C1 segment of cervical spinal cord (tissue), 14 donors: ENCODE data around the gene TMEM252.

ENCODE experiments used
- DNase-seq, 14 donors: peaks; one replicate each; lab custom pipeline; 2025; lab: John Stamatoyannopoulos, UW

TMEM252 gene, protein sequence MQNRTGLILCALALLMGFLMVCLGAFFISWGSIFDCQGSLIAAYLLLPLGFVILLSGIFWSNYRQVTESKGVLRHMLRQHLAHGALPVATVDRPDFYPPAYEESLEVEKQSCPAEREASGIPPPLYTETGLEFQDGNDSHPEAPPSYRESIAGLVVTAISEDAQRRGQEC

DNA sequence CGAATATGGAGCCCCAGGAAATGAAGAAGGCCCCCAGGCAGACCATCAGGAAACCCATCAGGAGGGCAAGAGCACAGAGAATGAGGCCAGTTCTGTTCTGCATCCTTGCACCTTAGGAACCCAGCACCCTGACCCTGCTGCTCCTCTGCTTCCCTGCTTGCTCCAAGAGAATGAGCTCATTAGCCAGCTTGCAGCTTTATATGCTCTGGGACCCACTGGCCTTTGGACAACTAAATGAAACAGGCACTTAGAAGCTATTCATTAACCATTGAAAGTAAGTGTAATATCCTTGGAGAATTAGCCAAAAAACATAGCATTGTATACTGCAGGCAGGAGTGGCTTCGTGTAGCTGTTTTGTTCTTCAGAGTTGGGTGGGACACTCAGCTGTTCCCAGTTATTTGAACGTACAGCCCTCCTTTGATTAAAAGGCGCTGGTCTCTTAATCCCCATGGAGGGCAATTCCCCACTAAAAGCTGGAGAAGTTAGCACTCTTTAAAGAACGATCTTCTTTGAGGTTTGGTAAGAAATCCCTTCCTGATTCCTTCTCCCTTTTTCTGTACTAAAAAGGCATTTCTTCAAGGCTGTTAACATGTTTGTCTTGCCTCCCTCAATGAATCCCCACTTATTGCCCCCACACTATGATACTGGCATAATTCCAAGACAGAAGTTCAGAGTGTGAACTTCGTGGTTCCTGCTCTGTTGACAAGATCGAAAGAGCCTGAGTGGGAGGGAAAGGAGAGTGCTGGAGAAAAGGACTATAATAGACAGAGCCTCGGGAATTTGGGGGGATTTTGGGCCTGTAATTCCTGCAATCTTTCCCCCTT lies at the start of gene TMEM252:
Gene TMEM252, minus strand, starts transcription at position 172 of the 824 bp plus-strand sequence. Its CDS starts 69 bp downstream, at position 103.
- DNase-seq: no peak

DNA sequence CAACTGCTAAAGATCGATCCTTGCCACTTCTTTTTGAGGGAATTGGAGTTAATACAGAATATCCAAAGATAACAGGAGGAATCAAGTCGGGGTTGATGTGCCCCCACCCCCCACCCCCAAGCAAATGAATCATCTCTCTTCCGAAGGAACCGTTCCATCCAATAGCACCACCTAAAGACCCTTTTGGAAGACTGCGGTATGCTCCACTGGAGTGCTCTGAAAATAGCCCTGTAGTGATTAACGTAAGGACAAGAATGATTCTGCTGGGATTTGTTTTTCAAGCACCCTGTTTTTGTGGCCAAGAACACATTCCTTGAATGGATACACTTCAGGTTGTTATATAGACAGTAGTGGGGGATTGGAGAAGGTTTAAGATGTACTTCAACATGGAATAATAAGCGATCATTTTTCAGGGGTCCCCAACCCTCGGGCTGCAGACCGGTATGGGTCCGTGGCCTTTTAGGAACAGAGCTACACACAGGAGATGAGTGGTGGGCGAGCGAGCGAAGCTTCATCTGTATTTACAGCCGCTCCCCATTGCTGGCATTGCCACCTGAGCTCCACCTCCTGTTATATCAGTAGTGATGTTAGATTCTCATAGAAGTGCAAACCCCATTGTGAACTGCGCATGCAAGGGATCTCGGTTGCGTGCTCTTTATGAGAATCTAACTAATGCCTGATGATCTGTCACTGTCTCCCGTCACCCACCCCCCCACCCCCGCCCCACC lies 44.5 kb upstream of the TMEM252 start:
- no peak for DNase-seq

DNA sequence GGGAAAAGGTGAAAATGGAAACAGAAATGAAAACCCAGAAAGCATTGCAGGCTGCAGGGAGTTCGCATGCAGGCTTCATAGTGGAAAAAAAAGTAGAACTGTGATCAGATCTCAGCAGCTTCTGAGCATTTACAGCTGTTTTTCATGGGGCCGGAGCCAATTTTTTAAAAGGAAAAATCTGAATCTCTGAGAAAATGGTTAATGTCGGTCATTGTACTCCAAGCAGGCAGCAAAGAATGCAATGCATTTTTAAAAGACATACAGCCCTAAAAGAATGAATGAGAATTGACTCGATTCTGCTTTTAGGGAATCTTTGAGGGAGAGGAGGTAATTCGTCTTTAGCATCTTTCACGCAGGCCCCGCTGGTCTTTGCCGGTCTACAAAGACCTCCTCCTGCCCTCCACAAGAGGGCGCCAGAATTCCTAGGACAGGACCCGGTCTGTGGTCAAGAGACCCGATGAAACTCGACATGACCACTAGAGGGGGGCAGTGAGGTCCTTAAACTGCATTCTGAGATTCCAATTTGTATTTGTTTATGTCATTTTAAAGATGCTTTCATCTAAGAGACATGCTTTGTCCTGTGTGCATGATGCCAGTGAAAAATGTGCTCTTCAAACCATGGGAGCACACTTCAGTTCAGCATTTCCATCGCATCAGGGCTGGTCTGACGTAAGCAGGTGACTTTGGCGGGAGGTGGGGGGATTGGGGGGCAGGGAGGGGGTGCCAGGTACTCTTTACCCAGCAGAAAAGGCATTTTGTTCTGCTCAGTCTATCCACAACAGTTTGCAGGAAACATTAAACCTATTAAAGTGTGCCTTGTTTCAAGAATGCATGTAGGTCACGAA lies 43.7 kb upstream of the TMEM252 start:
- peak in 11 of 14 donors; percentile 14 to 79 (median 53) for DNase-seq

- no peak for DNase-seq
Measured at GRCh38 chr9:68581696-68582095, 41.0 kb upstream of the TMEM252 start.

- no peak for DNase-seq
Measured at GRCh38 chr9:68577774-68578591, 37.3 kb upstream of the TMEM252 start.

DNA sequence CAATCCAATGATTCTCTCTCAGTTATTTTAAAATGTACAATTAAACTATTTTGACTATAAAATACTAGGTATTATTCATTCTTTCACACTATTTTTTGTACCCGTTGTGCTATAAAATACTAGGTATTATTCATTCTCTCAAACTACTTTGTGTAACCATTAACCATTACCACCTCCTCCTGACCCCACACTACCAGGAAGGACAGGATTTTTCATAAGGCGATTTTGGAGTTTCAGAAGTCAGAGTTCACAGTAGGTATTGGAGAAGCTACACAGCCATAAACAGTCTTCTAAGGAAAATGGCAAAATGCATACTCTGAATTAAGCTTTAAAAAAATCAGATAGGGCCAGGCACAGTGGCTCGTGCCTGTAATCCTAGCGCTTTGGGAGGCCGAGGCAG lies 35.1 kb upstream of the TMEM252 start:
- no peak for DNase-seq

DNA sequence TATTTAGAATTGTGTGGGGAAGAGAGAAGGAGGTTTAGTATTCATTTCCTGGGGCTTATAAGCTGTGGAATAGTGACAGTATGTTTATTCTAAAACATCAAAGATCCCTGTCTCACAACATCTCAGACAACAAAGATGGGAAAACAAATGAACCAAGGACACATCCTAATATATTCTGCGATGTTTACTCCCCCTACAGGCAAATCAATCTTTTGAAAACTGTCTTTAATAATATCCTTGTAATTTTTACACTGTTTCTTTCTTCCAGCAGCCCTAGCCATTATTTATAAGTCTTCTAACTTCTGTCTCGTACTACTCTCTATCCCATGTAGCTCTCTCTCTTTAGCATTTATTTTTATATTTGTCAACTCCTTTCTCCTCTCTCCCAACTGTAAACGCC lies 33.5 kb upstream of the TMEM252 start:
- DNase-seq: no peak

DNA sequence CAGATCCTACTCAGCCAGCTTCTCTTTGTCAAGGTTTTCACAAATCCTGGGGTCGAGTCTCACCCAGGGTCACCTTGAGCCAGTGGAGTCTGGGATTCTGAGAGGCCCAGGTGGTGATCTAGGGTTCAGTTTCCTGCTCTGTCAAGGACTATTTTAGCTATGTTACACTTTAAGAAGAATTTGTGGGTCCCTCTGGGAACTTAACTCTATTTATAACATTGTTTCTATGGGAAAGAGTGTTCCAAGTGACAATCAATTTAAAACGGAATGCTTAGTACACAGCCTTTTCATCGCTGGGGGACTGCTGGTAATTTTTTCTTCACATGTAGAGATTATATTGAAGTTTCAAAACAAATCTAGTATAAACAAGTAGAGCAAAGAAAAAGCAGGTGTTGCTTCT lies 26.9 kb upstream of the TMEM252 start:
- DNase-seq: no peak

DNA sequence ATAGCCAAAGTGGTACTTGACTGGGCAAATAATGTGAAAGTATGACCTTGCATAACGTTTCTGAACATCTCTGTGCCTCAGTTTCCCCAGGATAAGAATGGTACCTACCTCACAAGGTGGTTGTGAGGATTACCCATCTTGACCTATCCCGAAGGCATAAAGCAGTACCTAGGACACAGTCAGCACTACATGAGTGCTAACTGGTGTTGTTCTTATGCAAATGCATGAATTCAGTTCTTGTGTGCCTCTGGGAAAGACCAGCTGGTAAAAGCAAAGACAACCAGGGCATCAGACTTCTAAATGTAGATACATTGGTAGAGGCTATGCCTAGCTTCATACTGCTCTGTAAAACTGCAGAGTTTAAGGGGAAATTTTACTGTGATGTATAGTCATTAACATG lies 21.8 kb upstream of the TMEM252 start:
- no peak for DNase-seq

DNA sequence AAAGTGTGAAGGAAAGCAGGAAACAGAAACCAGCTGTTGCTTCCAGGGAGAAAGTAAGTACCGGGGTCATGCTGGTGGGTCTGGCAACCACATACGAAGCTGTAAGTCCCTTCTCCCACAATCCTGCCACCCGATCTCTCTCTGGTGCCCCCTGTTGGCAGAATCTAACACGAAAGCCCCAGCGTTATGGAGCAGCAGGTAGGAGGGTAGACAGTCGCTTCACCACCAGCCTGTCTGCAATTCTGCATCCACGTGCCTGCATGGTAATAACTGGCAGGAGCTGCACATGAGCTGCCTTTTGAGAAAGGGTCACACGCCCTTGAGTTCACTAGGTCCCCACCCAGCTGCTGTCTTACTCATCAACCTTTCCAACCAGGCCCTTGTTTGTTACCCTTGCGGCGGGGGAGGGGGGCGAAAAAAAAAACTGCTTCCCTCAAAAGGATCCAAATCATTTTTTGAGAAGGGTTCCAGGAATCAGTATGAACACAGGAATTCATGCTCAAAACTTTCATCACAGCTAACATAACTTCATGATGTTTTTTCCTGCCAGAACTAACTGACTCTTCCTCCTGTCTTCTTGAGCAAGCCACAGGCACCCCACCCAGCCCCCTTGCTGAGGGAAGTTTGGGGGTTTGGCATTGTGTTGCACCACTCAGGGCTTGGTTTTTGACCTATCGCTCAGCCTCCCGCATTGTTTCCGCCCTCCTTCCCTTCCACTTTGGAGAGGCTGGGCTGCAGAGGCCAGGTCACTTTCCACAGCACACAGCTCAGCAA lies 19.6 kb upstream of the TMEM252 start:
- DNase-seq: peak in 2 of 14 donors; percentile 5 to 8

DNA sequence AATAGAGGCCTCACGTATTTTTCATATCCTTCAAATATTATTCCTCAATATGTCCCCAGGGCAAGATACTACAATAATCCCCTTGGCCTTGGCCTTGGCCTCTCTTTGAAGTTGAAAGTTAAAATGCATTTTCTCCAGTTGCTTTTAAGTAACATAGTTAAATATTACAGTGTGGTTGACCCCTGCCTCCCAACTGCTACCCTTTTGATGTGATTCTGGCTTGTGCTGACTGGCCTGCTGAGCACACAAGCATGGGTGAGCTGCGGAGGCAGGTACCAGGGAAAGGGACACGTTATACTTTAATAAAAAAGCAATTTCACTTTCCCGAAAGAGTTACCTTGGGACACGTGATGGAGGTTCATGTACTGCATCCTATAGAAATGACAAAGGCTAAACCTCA lies 17.9 kb upstream of the TMEM252 start:
- no peak for DNase-seq

DNA sequence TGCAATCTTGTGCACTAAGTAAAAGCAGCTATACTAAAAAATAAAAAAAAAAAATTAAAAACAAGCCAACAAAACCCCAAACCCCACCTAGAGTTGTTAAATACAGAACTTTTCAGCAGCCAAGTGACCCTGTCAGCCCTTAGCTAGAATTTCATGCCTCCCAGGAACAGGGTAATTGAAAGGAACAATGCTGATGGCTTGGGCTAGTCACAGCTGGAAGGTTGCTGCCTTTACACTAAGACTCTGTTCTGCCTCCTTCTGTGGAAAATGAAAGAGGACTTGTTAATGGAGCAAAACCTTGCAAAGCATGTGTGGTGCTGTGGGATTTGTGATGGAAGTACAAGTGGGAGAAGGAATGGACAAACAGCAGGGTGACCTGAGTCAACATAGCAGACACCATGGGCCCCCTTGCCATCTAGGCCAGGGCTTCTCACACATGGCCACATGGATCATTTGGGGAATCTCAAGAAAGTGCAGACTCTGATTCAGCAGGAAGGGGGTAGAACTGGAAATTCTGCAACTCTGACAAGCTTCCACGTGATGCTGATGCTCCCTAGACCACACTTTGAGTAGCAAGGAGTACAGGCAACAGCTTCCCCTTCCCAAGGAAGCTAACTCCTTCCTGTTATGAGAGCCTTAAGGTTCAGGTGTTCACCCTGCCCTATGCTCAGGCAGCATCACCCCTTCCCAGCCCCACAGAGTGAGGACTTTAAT lies 14.9 kb upstream of the TMEM252 start:
- DNase-seq: no peak

- DNase-seq: no peak
Measured at GRCh38 chr9:68552700-68553476, 12.2 kb upstream of the TMEM252 start.

- DNase-seq: no peak
Measured at GRCh38 chr9:68551191-68551590, 10.5 kb upstream of the TMEM252 start.

GRCh38 chr9:68548241-68548640 lies 7.6 kb upstream of the TMEM252 start:
- DNase-seq: no peak

DNA sequence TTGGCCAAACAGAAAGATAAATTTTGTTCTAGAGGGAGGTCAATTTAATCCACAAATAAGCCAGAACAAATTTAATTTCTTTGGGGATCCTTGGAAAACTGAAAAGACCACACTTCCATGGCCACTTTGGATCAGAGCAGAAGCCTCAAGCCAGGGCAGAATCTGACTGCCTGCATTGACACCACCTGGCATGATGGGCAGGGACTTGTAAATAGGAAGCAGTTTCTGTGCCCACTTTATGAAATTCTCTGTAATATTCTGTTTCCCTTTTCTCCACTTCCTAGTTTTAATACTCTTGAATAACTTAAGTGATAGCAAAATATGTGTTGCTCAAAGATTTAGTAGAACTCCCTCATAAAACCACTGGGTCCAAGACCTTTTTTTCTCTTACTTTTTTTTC lies 6.7 kb upstream of the TMEM252 start:
- DNase-seq: no peak

GRCh38 chr9:68546596-68547390 lies 6.1 kb upstream of the TMEM252 start:
- DNase-seq: peak in 5 of 14 donors; percentile 6 to 27 (median 21)
